Thyroid gland (tissue), 4 donors: ENCODE data around the gene CCBE1. TPM values are rescaled to one million over a fixed set of nuclear protein-coding genes. Genes with fewer than 3 reads are reported as not detected.

Experiments used
- DNase-seq, 2 donors: peaks; one replicate each; pipeline ENCODE4 v3.0.0-alpha.2; 2019
- H3K27ac ChIP-seq, 3 donors: fragments of 200-600 bp; sonication (generic); 1 replicate in 2 of 3; 2 replicates in 1 of 3; pipeline ENCODE4 v1.5.1; 2016 to 2019; ENCODE audit warnings: mild to moderate bottlenecking in 1 of 3, moderate library complexity in 1 of 3
- H3K27me3 ChIP-seq: fragments of 200-600 bp; sonication (generic); one replicate; pipeline ENCODE4 v1.5.1; 2019
- H3K36me3 ChIP-seq, 2 donors: fragments of 200-600 bp; sonication (generic); one replicate each; pipeline ENCODE4 v1.5.1; 2016 to 2019
- H3K4me1 ChIP-seq, 2 donors: fragments of 200-600 bp; sonication (generic); one replicate each; pipeline ENCODE4 v1.5.1; 2017 to 2019
- H3K4me3 ChIP-seq, 3 donors: fragments of 200-600 bp; sonication (generic); replicated peaks in 1 of 3; 1 replicate in 2 of 3; 2 replicates in 1 of 3; pipeline ENCODE4 v1.5.1; 2016; ENCODE audit warnings: mild to moderate bottlenecking in 1 of 3
- H3K9me3 ChIP-seq: fragments of 200-600 bp; sonication (generic); one replicate; pipeline ENCODE4 v1.5.1; 2017
- CTCF ChIP-seq, 6 experiments: fragments of 200-600 bp in 3 of 6; fragments of 450-650 bp in 3 of 6; sonication (generic) in 3 of 6; IDR thresholded peaks; one replicate each; pipeline ENCODE4 v1.5.1; 2016 to 2019; ENCODE audit warnings: antibody characterized with exemption in 6 of 6, mild to moderate bottlenecking in 2 of 6, inconsistent platforms in 1 of 6, moderate library complexity in 1 of 6
- POLR2A ChIP-seq, 2 donors: fragments of 450-650 bp; IDR thresholded peaks; one replicate each; pipeline ENCODE4 v1.6.1; 2017; ENCODE audit warnings: antibody characterized with exemption in 2 of 2, mild to moderate bottlenecking in 2 of 2, moderate library complexity in 1 of 2
- whole genome bisulfite sequencing, 2 donors: methylation state at CpG; one replicate each; pipeline ENCODE4 v1.1.5; 2017; 5-methylcytosine and 5-hydroxymethylcytosine counted together
- intact Hi-C: fragments of 100-400 bp; cut with DNase I; formaldehyde crosslinking; loops from one replicate; pipeline ENCODE4 v1.15.1; 2023
- total RNA-seq, 4 donors: library from RNA; depleted of rRNA; stranded (reverse); fragments of >200 nt; gene quantifications; one replicate each; pipeline ENCODE4 v1.2.3, GENCODE V29; 2016

Gene CCBE1
- total RNA-seq, 4 donors from 2014 or later, result 0.34 to 9.0 (median 1.1) TPM

- Histone ChIP-seq H3K27ac (no peak overlapping the region), H3K27me3 (no peaks in the 10 kb centered on the region), H3K4me1 (peaks cover 0 to 4% of the 10 kb centered on the region in 2 donors), H3K36me3 (no peaks in the 10 kb centered on the region), H3K9me3 (no peaks in the 10 kb centered on the region), H3K4me3 (no peak overlapping the region)
- WGBS, 2 donors, result 8 to 14% methylated on average over 1 of the region's 1 CpG
- intact Hi-C loops, result no loop called here
- TF ChIP-seq CTCF (IDR thresholded peaks at IDR 0.05), result no peak
- no peak for DNase-seq
Measured at GRCh38 chr18:59569390-59569791, 127.8 kb downstream of the CCBE1 start.

DNA sequence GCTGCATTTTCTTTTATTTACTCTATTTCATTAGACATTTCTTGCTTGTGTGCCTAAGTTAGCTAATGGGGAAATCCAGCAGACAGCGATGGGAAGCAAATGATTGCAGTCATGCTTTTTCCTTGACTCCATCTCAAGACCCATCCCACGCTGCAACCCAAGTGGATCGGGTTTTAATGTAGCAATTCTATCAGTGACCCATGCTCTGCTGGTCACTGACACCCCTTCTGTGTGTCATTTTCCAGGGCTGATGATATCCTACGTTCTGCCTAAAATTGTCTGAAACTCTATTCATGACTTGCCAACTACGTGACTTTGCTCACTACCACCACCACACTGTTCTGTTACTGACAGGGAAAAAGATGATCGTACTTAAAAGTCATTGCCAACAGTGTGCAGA is 129.8 kb downstream of the CCBE1 start:
- H3K9me3 ChIP-seq, result no peaks in the 10 kb centered on the region
- H3K4me3 ChIP-seq, result no peak overlapping the region
- no peak for DNase-seq
- WGBS, 2 donors, result 92 to 93% methylated on average over 6 of the region's 6 CpGs
- H3K27ac ChIP-seq, result no peak overlapping the region
- intact Hi-C loops, result no loop called here
- TF ChIP-seq CTCF (IDR thresholded peaks at IDR 0.05), result no peak
- no peak for TF ChIP-seq POLR2A (IDR thresholded peaks at IDR 0.05)
- H3K36me3 ChIP-seq, result no peaks in the 10 kb centered on the region
- H3K27me3 ChIP-seq, result no peaks in the 10 kb centered on the region
- H3K4me1 ChIP-seq, result peaks cover 13 to 16% of the 10 kb centered on the region in 2 donors

DNA sequence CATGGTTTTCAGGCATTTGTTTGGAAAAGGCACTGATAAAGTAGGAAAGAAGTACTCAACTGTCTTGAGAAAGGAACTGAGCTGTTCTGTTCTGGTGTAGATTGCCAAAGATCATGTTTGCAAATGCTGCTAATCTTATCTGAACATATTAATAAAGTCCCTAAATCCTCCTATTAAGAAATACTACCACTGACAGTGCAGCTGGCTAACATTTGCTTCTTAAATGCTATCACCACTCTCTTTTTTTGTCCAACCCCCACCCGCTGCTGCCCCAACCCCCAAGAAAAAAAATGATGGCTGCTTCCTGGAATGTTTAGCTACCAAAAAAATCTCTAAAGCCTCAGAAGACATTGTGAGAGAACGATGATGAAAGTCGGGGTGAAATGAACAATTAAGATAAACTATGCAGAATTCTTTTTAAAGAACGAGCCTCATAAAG is 130.7 kb downstream of the CCBE1 start:
- TF ChIP-seq CTCF (IDR thresholded peaks at IDR 0.05) (no peak), POLR2A (IDR thresholded peaks at IDR 0.05) (no peak)
- Histone ChIP-seq H3K4me3 (no peak overlapping the region), H3K36me3 (no peaks in the 10 kb centered on the region), H3K9me3 (no peaks in the 10 kb centered on the region), H3K4me1 (peaks cover 13 to 20% of the 10 kb centered on the region in 2 donors), H3K27ac (no peak overlapping the region), H3K27me3 (no peaks in the 10 kb centered on the region)
- 77 to 82% methylated on average over 4 of the region's 4 CpGs for WGBS, 2 donors
- intact Hi-C loops, result no loop called here
- DNase-seq, result no peak

- no peak overlapping the region for H3K27ac ChIP-seq
- no peak overlapping the region for H3K4me3 ChIP-seq
- DNase-seq, result no peak
- peaks cover 16 to 26% of the 10 kb centered on the region in 2 donors for H3K4me1 ChIP-seq
- 83 to 90% methylated on average over 3 of the region's 3 CpGs for WGBS, 2 donors
- no peaks in the 10 kb centered on the region for H3K27me3 ChIP-seq
- intact Hi-C loops, result no loop called here
- no peaks in the 10 kb centered on the region for H3K9me3 ChIP-seq
- H3K36me3 ChIP-seq, result no peaks in the 10 kb centered on the region
- TF ChIP-seq POLR2A (IDR thresholded peaks at IDR 0.05) (no peak), CTCF (IDR thresholded peaks at IDR 0.05) (no peak)
Measured at GRCh38 chr18:59565957-59566356, 131.3 kb downstream of the CCBE1 start.

- H3K27ac ChIP-seq, result no peak overlapping the region
Measured at GRCh38 chr18:59564561-59564960, 132.7 kb downstream of the CCBE1 start.

More at GRCh38 chr18:59564561-59564960, 132.7 kb downstream of the CCBE1 start:
- no peak for DNase-seq
- TF ChIP-seq CTCF (IDR thresholded peaks at IDR 0.05) (no peak), POLR2A (IDR thresholded peaks at IDR 0.05) (no peak)
- intact Hi-C loops, result no loop called here
- WGBS, 2 donors, result 78 to 89% methylated on average over 3 of the region's 3 CpGs
- Histone ChIP-seq H3K9me3 (no peaks in the 10 kb centered on the region), H3K4me3 (no peak overlapping the region), H3K36me3 (no peaks in the 10 kb centered on the region), H3K27me3 (no peaks in the 10 kb centered on the region), H3K4me1 (peaks cover 30 to 39% of the 10 kb centered on the region in 2 donors)
